ENCODE data around the gene LRMDA. TPM values are rescaled to one million over a fixed set of nuclear protein-coding genes. Genes with fewer than 3 reads are reported as not detected.

LRMDA gene
- total and polyA plus RNA-seq, 2 of the 13 experiments (the other 11 are each of a cell fraction or from before 2014, with no cell fraction given): 13.4 to 22.0 TPM

GRCh38 chr10:75599875-75600648 is 168.6 kb downstream of the LRMDA start (continued):
- TF ChIP-seq HNF1B (CRISPR knock-in tag; IDR thresholded peaks at IDR 0.05) (no peak), FOXA3 (CRISPR knock-in tag; IDR thresholded peaks at IDR 0.05) (peak; percentile 82), LBX2 (CRISPR knock-in tag; IDR thresholded peaks at IDR 0.05; ENCODE audit: borderline replicate concordance) (no peak), ZNF572 (CRISPR knock-in tag; IDR thresholded peaks at IDR 0.05) (no peak), ZFP36L2 (CRISPR knock-in tag; IDR thresholded peaks at IDR 0.05) (no peak), HDAC6 (IDR thresholded peaks at IDR 0.05; ENCODE audit: low read depth, low read length) (no peak), ZNF629 (CRISPR knock-in tag; conservative IDR thresholded peaks at IDR 0.05) (peak; percentile 94), ZNF614 (CRISPR knock-in tag; IDR thresholded peaks at IDR 0.05; ENCODE audit: borderline replicate concordance) (0 out of 2 replicates have a peak, but pooled peaks have one; percentile 10), SOX6 (IDR thresholded peaks at IDR 0.05) (no peak), SOX6 (CRISPR knock-in tag; IDR thresholded peaks at IDR 0.05) (no peak; the same call in none of the 2 replicates), ZBTB42 (CRISPR knock-in tag; IDR thresholded peaks at IDR 0.05) (no peak), RNF219 (CRISPR knock-in tag; IDR thresholded peaks at IDR 0.05) (no peak), HOXA3 (CRISPR knock-in tag; IDR thresholded peaks at IDR 0.05) (no peak), ZMAT3 (CRISPR knock-in tag; conservative IDR thresholded peaks at IDR 0.05) (no peak), HMGXB3 (CRISPR knock-in tag; IDR thresholded peaks at IDR 0.05; ENCODE audit: borderline replicate concordance) (no peak), ZNF282 (IDR thresholded peaks at IDR 0.05; ENCODE audit: partially characterized antibody) (no peak), ZNF10 (CRISPR knock-in tag; IDR thresholded peaks at IDR 0.05; ENCODE audit: borderline replicate concordance, low read depth) (no peak), MAFG (CRISPR knock-in tag; IDR thresholded peaks at IDR 0.05) (no peak), KLF13 (CRISPR knock-in tag; IDR thresholded peaks at IDR 0.05) (no peak), JDP2 (CRISPR knock-in tag; IDR thresholded peaks at IDR 0.05; ENCODE audit: borderline replicate concordance) (no peak), IRF9 (CRISPR knock-in tag; IDR thresholded peaks at IDR 0.05; ENCODE audit: borderline replicate concordance) (no peak)

Data from HepG2 (cell line).